HL-60 (cell line): ENCODE data around the gene NCOA3.
"Not testable (repeated sequence)": the region's sequence is repeated elsewhere in the genome, so short reads cannot be mapped to it uniquely, and the experiment has no call there.

Source experiments
- DNase-seq, 2 experiments: peaks; one replicate each; pipeline ENCODE4 v3.0.0-alpha.2; 2010 to 2020; ENCODE audit warnings: low read depth in 1 of 2, low spot score in 1 of 2
- H3K27ac ChIP-seq: fragments of 250-450 bp; sonication (Bioruptor Pico); replicated peaks from 2 replicates; pipeline ENCODE4 v1.5.1; 2020; ENCODE audit warnings: mild to moderate bottlenecking, moderate library complexity
- H3K27me3 ChIP-seq: fragments of 250-450 bp; sonication (Bioruptor Pico); 2 replicates; pipeline ENCODE4 v1.5.1; 2021; ENCODE audit warnings: mild to moderate bottlenecking, moderate library complexity; ENCODE audit not compliant: insufficient read depth, poor library complexity, severe bottlenecking
- H3K4me3 ChIP-seq: replicated peaks from 2 replicates; pipeline ENCODE4 v1.5.1; 2011; ENCODE audit warnings: mild to moderate bottlenecking, control low read depth, low read length; ENCODE audit not compliant: insufficient read depth
- GABPA ChIP-seq: IDR thresholded peaks from 2 replicates; pipeline ENCODE4 v1.6.1; 2012; ENCODE audit warnings: low read depth
- POLR2AphosphoS5 ChIP-seq: IDR thresholded peaks from 2 replicates; pipeline ENCODE4 v1.6.1; 2012; ENCODE audit warnings: low read depth
- SPI1 ChIP-seq: IDR thresholded peaks from 2 replicates; pipeline ENCODE4 v1.6.1; 2012; ENCODE audit warnings: low read depth, mild to moderate bottlenecking, borderline replicate concordance
- TF ChIP-seq, protein P1 (sequence below): IDR thresholded peaks from one replicate; pipeline ENCODE4 v1.5.1; 2011; ENCODE audit warnings: low read length, control low read depth, inconsistent platforms; ENCODE audit not compliant: insufficient read depth
- TF ChIP-seq, protein P2 (sequence below): IDR thresholded peaks from 2 replicates; pipeline ENCODE4 v1.6.1; 2012; ENCODE audit warnings: low read depth; ENCODE audit not compliant: insufficient replicate concordance

The NCOA3 gene

DNA sequence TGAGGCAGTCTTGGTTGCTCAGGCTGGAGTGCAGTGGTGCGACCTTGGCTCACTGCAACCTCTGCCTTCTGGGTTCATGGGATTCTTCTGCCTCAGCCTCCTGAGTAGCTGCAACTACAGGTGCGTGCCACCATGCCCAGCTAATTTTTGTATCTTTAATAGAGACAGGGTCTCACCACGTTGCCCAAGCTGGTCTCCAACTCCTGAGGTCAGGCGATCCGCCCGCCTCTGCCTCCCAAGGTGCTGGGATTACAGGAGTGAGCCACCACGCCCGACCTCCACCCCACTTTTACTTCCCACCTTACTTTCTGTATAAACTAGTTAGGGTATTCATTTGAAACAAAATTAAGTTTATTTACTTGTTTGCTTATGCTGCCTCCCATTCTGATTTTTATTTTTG is 86.5 kb downstream of the NCOA3 start:
- TF ChIP-seq, protein P1, sequence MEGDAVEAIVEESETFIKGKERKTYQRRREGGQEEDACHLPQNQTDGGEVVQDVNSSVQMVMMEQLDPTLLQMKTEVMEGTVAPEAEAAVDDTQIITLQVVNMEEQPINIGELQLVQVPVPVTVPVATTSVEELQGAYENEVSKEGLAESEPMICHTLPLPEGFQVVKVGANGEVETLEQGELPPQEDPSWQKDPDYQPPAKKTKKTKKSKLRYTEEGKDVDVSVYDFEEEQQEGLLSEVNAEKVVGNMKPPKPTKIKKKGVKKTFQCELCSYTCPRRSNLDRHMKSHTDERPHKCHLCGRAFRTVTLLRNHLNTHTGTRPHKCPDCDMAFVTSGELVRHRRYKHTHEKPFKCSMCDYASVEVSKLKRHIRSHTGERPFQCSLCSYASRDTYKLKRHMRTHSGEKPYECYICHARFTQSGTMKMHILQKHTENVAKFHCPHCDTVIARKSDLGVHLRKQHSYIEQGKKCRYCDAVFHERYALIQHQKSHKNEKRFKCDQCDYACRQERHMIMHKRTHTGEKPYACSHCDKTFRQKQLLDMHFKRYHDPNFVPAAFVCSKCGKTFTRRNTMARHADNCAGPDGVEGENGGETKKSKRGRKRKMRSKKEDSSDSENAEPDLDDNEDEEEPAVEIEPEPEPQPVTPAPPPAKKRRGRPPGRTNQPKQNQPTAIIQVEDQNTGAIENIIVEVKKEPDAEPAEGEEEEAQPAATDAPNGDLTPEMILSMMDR, result no peak

DNA sequence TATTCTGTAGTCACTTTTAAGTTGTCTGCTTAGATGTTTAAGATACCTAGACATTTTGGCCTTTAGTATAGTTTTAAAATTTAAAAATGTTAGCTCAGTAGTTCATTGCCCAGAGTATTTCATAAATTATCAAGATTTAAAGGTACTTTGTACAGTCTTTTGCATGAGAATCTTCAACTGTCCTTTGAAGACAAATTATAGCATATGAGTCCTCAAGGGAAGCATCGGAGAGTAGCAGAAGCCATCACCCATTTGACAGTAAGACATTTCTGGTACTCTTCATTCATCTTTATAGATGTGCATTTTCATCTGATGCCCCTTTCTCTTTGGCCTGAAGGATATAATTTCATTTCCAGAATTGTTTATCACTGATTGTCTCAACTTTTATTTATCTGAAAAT is 89.5 kb downstream of the NCOA3 start:
- H3K27ac ChIP-seq, result no peak overlapping the region
- TF ChIP-seq, protein P2, sequence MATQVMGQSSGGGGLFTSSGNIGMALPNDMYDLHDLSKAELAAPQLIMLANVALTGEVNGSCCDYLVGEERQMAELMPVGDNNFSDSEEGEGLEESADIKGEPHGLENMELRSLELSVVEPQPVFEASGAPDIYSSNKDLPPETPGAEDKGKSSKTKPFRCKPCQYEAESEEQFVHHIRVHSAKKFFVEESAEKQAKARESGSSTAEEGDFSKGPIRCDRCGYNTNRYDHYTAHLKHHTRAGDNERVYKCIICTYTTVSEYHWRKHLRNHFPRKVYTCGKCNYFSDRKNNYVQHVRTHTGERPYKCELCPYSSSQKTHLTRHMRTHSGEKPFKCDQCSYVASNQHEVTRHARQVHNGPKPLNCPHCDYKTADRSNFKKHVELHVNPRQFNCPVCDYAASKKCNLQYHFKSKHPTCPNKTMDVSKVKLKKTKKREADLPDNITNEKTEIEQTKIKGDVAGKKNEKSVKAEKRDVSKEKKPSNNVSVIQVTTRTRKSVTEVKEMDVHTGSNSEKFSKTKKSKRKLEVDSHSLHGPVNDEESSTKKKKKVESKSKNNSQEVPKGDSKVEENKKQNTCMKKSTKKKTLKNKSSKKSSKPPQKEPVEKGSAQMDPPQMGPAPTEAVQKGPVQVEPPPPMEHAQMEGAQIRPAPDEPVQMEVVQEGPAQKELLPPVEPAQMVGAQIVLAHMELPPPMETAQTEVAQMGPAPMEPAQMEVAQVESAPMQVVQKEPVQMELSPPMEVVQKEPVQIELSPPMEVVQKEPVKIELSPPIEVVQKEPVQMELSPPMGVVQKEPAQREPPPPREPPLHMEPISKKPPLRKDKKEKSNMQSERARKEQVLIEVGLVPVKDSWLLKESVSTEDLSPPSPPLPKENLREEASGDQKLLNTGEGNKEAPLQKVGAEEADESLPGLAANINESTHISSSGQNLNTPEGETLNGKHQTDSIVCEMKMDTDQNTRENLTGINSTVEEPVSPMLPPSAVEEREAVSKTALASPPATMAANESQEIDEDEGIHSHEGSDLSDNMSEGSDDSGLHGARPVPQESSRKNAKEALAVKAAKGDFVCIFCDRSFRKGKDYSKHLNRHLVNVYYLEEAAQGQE, result no peak
- no peak for TF ChIP-seq SPI1
- TF ChIP-seq, protein P1, result no peak
- no peak for TF ChIP-seq GABPA
- TF ChIP-seq POLR2AphosphoS5, result no peak
- no peaks in the 10 kb centered on the region for H3K27me3 ChIP-seq
- no peak for DNase-seq
- H3K4me3 ChIP-seq, result no peak overlapping the region

More for the DNA sequence above, 86.5 kb downstream of the NCOA3 start:
- no peak for DNase-seq
- H3K27ac ChIP-seq, result no peak overlapping the region
- H3K4me3 ChIP-seq, result no peak overlapping the region
- no peaks in the 10 kb centered on the region for H3K27me3 ChIP-seq

DNA sequence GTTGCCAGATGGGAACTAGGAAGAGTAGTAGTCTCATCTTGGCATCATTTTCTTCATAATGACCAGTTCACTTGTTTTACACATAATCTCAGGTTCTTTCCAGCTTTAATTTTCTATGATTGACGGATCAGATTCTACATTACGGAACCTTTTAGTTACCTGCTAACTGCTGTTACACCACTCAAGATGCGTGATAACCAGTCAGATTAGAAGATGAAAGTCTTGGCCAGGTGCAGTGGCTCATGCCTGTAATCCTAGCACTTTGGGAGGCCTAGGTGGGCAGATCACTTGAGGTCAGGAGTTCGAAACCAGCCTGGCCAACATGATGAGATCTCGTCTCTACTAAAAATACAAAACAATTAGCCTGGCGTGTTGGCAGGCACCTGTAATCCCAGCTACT is 92.5 kb downstream of the NCOA3 start:
- no peak overlapping the region for H3K4me3 ChIP-seq
- TF ChIP-seq, protein P2, result no peak
- TF ChIP-seq GABPA, result no peak
- no peak for TF ChIP-seq SPI1
- TF ChIP-seq POLR2AphosphoS5, result no peak
- TF ChIP-seq, protein P1, result no peak
- DNase-seq, result no peak
- no peak overlapping the region for H3K27ac ChIP-seq
- no peaks in the 10 kb centered on the region for H3K27me3 ChIP-seq

DNA sequence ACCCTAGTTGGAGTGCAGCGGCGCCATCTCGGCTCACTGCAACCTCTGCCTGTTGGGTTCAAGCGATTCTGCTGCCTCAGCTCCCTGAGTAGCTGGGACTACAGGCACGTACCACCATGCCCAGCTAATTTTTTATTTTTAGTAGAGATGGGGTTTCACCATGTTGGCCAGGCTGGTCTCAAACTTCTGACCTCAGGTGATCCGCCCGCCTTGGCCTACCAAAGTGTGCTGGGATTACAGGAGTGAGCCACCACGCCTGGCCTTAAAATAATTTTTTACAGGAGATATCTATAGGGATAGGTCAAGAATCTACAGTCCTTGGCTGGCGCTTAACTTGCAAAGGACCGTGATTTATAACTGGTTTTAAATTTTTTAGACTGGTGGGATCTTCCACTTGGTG is 93.5 kb downstream of the NCOA3 start:
- H3K27ac ChIP-seq, DNase-seq, H3K4me3 ChIP-seq, H3K27me3 ChIP-seq: not testable (repeated sequence)
